ENCODE measurements around the gene CSGALNACT2.
A peak's percentile ranks its signal among the peaks of the same experiment; 100 is the strongest.

The CSGALNACT2 gene

GRCh38 chr10:43138021-43138756 lies at the start of gene CSGALNACT2:
TSS of gene CSGALNACT2 (plus strand) at chr10:43138445. CDS start at chr10:43155150, 16,705 bp downstream.
- H2AFZ ChIP-seq (ENCODE audit: low read depth, low read length) = peak within 1 kb of the TSS; percentile 74; the same call in 1 of the 2 replicates
- peak within 1 kb of the TSS; percentile 62 for H3K27ac ChIP-seq (ENCODE audit: low read length)
- H3K4me2 ChIP-seq (ENCODE audit: low read length) = peak within 1 kb of the TSS; percentile 85
- peak within 1 kb of the TSS; percentile 91 for H3K9ac ChIP-seq (ENCODE audit: low read length)
- no peaks in the 10 kb centered on the region for H3K36me3 ChIP-seq (replicated peaks; ENCODE audit: low read depth, low read length)
- H3K4me3 ChIP-seq (ENCODE audit: low read length) = peak within 1 kb of the TSS; percentile 99
- peaks cover 49% of the 10 kb centered on the region for H3K79me2 ChIP-seq (ENCODE audit: low read length)
- no peaks in the 10 kb centered on the region for H3K9me3 ChIP-seq (ENCODE audit: insufficient read depth, low read length)
- no peak for TF ChIP-seq CTCF (IDR thresholded peaks at IDR 0.05; ENCODE audit: low read depth, low read length)
- TF ChIP-seq EZH2phosphoT487 (IDR thresholded peaks at IDR 0.05; ENCODE audit: low read depth) = no peak
- peaks cover 6% of the 10 kb centered on the region for H4K20me1 ChIP-seq (ENCODE audit: insufficient read depth, low read length)
- H3K27me3 ChIP-seq (ENCODE audit: low read depth, low read length) = no peaks in the 10 kb centered on the region
- peaks cover 28% of the 10 kb centered on the region for H3K4me1 ChIP-seq (ENCODE audit: low read length)

GRCh38 chr10:43089519-43089918 lies 48.7 kb upstream of the CSGALNACT2 start:
- no peaks in the 10 kb centered on the region for H3K36me3 ChIP-seq (replicated peaks; ENCODE audit: low read depth, low read length)
- no peaks in the 10 kb centered on the region for H4K20me1 ChIP-seq (ENCODE audit: insufficient read depth, low read length)
- no peak overlapping the region for H2AFZ ChIP-seq (ENCODE audit: low read depth, low read length)
- no peaks in the 10 kb centered on the region for H3K9me3 ChIP-seq (ENCODE audit: insufficient read depth, low read length)
- no peak overlapping the region for H3K4me2 ChIP-seq (ENCODE audit: low read length)
- H3K4me1 ChIP-seq (ENCODE audit: low read length) = no peaks in the 10 kb centered on the region
- TF ChIP-seq CTCF (IDR thresholded peaks at IDR 0.05; ENCODE audit: low read depth, low read length) = no peak
- no peak for TF ChIP-seq EZH2phosphoT487 (IDR thresholded peaks at IDR 0.05; ENCODE audit: low read depth)
- H3K4me3 ChIP-seq (ENCODE audit: low read length) = no peak overlapping the region
- H3K79me2 ChIP-seq (ENCODE audit: low read length) = no peaks in the 10 kb centered on the region
- no peak overlapping the region for H3K27ac ChIP-seq (ENCODE audit: low read length)
- no peak overlapping the region for H3K9ac ChIP-seq (ENCODE audit: low read length)
- no peaks in the 10 kb centered on the region for H3K27me3 ChIP-seq (ENCODE audit: low read depth, low read length)

DNA sequence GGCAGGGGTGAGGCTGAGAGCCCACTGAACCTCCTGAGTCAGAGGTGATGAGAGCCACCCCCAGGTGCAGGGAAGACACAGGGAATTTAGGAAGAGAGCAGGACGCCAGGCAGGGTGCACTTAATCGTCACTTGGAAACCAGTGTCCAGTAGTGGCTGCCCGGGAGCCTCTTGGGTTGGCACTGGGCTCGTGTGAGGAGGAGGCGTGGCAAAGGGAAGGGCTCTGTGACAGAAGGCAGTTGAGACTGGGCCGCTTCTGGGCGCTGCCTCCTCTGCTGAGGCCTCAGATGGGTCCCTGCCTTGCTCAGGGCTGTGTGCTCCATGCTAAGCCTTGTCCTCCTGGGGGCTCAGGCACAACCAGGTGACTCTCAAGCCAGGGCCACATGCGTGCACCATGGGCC lies 48.1 kb upstream of the CSGALNACT2 start:
- Histone ChIP-seq H3K27me3 (ENCODE audit: low read depth, low read length) (no peaks in the 10 kb centered on the region), H3K27ac (ENCODE audit: low read length) (no peak overlapping the region), H3K36me3 (replicated peaks; ENCODE audit: low read depth, low read length) (no peaks in the 10 kb centered on the region), H4K20me1 (ENCODE audit: insufficient read depth, low read length) (no peaks in the 10 kb centered on the region), H3K4me3 (ENCODE audit: low read length) (no peak overlapping the region), H3K79me2 (ENCODE audit: low read length) (no peaks in the 10 kb centered on the region), H3K4me2 (ENCODE audit: low read length) (no peak overlapping the region), H3K4me1 (ENCODE audit: low read length) (no peaks in the 10 kb centered on the region), H3K9ac (ENCODE audit: low read length) (no peak overlapping the region), H2AFZ (ENCODE audit: low read depth, low read length) (no peak overlapping the region), H3K9me3 (ENCODE audit: insufficient read depth, low read length) (no peaks in the 10 kb centered on the region)
- no peak for TF ChIP-seq CTCF (IDR thresholded peaks at IDR 0.05; ENCODE audit: low read depth, low read length)
- no peak for TF ChIP-seq EZH2phosphoT487 (IDR thresholded peaks at IDR 0.05; ENCODE audit: low read depth)

DNA sequence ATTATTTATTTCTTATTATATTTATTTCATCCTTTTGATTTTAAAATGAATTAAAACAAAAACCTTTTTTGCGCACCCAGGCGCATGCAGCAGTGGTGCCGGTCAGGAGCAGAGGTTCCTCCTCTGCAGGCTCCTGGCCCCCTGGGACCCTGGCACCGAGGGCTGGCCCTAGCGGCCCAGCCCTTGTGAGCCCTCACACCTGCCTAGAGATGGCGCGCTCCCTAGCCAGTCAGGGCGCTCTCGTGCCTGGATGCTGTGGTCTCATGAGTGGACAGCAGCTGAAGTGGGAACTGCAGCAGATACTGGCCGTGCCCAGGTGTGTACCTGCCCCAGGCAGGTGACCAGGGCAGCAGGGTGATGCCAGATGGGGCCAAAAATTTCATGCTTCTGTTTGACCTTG lies 47.6 kb upstream of the CSGALNACT2 start:
- TF ChIP-seq EZH2phosphoT487 (IDR thresholded peaks at IDR 0.05; ENCODE audit: low read depth) (no peak), CTCF (IDR thresholded peaks at IDR 0.05; ENCODE audit: low read depth, low read length) (no peak)
- H3K4me1 ChIP-seq (ENCODE audit: low read length) = no peaks in the 10 kb centered on the region
- no peaks in the 10 kb centered on the region for H3K27me3 ChIP-seq (ENCODE audit: low read depth, low read length)
- no peaks in the 10 kb centered on the region for H3K79me2 ChIP-seq (ENCODE audit: low read length)
- no peaks in the 10 kb centered on the region for H4K20me1 ChIP-seq (ENCODE audit: insufficient read depth, low read length)
- no peak overlapping the region for H3K27ac ChIP-seq (ENCODE audit: low read length)
- H3K9me3 ChIP-seq (ENCODE audit: insufficient read depth, low read length) = no peaks in the 10 kb centered on the region
- no peak overlapping the region for H2AFZ ChIP-seq (ENCODE audit: low read depth, low read length)
- H3K4me2 ChIP-seq (ENCODE audit: low read length) = no peak overlapping the region
- no peak overlapping the region for H3K4me3 ChIP-seq (ENCODE audit: low read length)
- H3K9ac ChIP-seq (ENCODE audit: low read length) = no peak overlapping the region
- no peaks in the 10 kb centered on the region for H3K36me3 ChIP-seq (replicated peaks; ENCODE audit: low read depth, low read length)

All from OCI-LY3 (cell line).